ENCODE results near the gene BARX2.

Gene BARX2

DNA sequence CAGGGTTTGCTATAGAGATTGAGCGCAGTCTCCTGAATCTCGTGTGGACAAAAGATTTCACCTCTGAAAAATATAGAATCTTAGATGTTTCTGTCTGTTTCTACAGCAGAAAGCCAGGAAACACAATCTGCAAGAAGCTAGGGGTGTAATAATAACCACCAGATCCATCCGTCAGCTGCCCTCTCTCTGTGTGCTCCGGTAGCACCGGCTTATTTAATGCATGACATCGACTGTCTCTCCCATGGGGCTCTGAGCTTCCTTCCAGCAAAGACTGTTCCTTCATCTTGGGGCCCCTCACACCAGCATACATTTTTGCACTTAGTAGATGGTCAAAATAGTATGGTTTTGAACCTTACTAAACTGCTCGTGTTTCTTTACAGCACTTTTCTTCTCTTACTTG lies 20.2 kb downstream of the BARX2 start:
- Histone ChIP-seq H3K4me1 (ENCODE audit: insufficient read depth, low read length, severe bottlenecking) (no peaks in the 10 kb centered on the region), H3K27me3 (ENCODE audit: insufficient read depth, low read length) (no peaks in the 10 kb centered on the region), H3K36me3 (ENCODE audit: insufficient read depth, low read length) (no peaks in the 10 kb centered on the region), H3K79me2 (ENCODE audit: insufficient read depth, low read length) (no peaks in the 10 kb centered on the region), H3K4me2 (ENCODE audit: low read length) (no peak overlapping the region), H2AFZ (ENCODE audit: low read length) (no peak overlapping the region), H4K20me1 (ENCODE audit: insufficient read depth, low read length) (no peaks in the 10 kb centered on the region), H3K9me3 (ENCODE audit: low read length) (no peaks in the 10 kb centered on the region), H3K9me2 (ENCODE audit: low read depth, low read length) (no peaks in the 10 kb centered on the region), H3K4me3 (ENCODE audit: low read depth, low read length, poor library complexity, severe bottlenecking) (no peak overlapping the region), H3K27ac (ENCODE audit: low read depth, low read length, poor library complexity, severe bottlenecking) (no peak overlapping the region), H3F3A (ENCODE audit: insufficient read depth, low read length) (no peaks in the 10 kb centered on the region), H3K9ac (ENCODE audit: low read length) (no peak overlapping the region)
- TF ChIP-seq, protein P1, sequence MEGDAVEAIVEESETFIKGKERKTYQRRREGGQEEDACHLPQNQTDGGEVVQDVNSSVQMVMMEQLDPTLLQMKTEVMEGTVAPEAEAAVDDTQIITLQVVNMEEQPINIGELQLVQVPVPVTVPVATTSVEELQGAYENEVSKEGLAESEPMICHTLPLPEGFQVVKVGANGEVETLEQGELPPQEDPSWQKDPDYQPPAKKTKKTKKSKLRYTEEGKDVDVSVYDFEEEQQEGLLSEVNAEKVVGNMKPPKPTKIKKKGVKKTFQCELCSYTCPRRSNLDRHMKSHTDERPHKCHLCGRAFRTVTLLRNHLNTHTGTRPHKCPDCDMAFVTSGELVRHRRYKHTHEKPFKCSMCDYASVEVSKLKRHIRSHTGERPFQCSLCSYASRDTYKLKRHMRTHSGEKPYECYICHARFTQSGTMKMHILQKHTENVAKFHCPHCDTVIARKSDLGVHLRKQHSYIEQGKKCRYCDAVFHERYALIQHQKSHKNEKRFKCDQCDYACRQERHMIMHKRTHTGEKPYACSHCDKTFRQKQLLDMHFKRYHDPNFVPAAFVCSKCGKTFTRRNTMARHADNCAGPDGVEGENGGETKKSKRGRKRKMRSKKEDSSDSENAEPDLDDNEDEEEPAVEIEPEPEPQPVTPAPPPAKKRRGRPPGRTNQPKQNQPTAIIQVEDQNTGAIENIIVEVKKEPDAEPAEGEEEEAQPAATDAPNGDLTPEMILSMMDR (IDR thresholded peaks at IDR 0.05; ENCODE audit: low read length) = no peak
- TF ChIP-seq EZH2 (IDR thresholded peaks at IDR 0.05; ENCODE audit: borderline replicate concordance, low read length) = no peak

GRCh38 chr11:129396454-129396853 lies 20.8 kb downstream of the BARX2 start:
- no peaks in the 10 kb centered on the region for H3K79me2 ChIP-seq (ENCODE audit: insufficient read depth, low read length)
- H3K9me3 ChIP-seq (ENCODE audit: low read length) = no peaks in the 10 kb centered on the region
- H4K20me1 ChIP-seq (ENCODE audit: insufficient read depth, low read length) = no peaks in the 10 kb centered on the region
- H3K36me3 ChIP-seq (ENCODE audit: insufficient read depth, low read length) = no peaks in the 10 kb centered on the region
- no peaks in the 10 kb centered on the region for H3K27me3 ChIP-seq (ENCODE audit: insufficient read depth, low read length)
- no peaks in the 10 kb centered on the region for H3K9me2 ChIP-seq (ENCODE audit: low read depth, low read length)
- H3K4me3 ChIP-seq (ENCODE audit: low read depth, low read length, poor library complexity, severe bottlenecking) = no peak overlapping the region
- no peak overlapping the region for H2AFZ ChIP-seq (ENCODE audit: low read length)
- no peak overlapping the region for H3K27ac ChIP-seq (ENCODE audit: low read depth, low read length, poor library complexity, severe bottlenecking)
- no peak overlapping the region for H3K9ac ChIP-seq (ENCODE audit: low read length)
- H3F3A ChIP-seq (ENCODE audit: insufficient read depth, low read length) = no peaks in the 10 kb centered on the region
- H3K4me1 ChIP-seq (ENCODE audit: insufficient read depth, low read length, severe bottlenecking) = no peaks in the 10 kb centered on the region
- TF ChIP-seq, protein P1 (IDR thresholded peaks at IDR 0.05; ENCODE audit: low read length) = no peak
- TF ChIP-seq EZH2 (IDR thresholded peaks at IDR 0.05; ENCODE audit: borderline replicate concordance, low read length) = no peak
- H3K4me2 ChIP-seq (ENCODE audit: low read length) = no peak overlapping the region

GRCh38 chr11:129402206-129403171 lies 26.8 kb downstream of the BARX2 start:
- Histone ChIP-seq H3K9me3 (ENCODE audit: low read length) (no peaks in the 10 kb centered on the region), H3K9me2 (ENCODE audit: low read depth, low read length) (no peaks in the 10 kb centered on the region), H3F3A (ENCODE audit: insufficient read depth, low read length) (no peaks in the 10 kb centered on the region), H3K79me2 (ENCODE audit: insufficient read depth, low read length) (no peaks in the 10 kb centered on the region), H3K9ac (ENCODE audit: low read length) (no peak overlapping the region), H3K27ac (ENCODE audit: low read depth, low read length, poor library complexity, severe bottlenecking) (no peak overlapping the region), H3K4me3 (ENCODE audit: low read depth, low read length, poor library complexity, severe bottlenecking) (no peak overlapping the region), H3K4me2 (ENCODE audit: low read length) (no peak overlapping the region), H3K4me1 (ENCODE audit: insufficient read depth, low read length, severe bottlenecking) (no peaks in the 10 kb centered on the region), H4K20me1 (ENCODE audit: insufficient read depth, low read length) (no peaks in the 10 kb centered on the region), H3K36me3 (ENCODE audit: insufficient read depth, low read length) (no peaks in the 10 kb centered on the region), H2AFZ (ENCODE audit: low read length) (no peak overlapping the region), H3K27me3 (ENCODE audit: insufficient read depth, low read length) (no peaks in the 10 kb centered on the region)
- TF ChIP-seq, protein P1 (IDR thresholded peaks at IDR 0.05; ENCODE audit: low read length) = no peak
- no peak for TF ChIP-seq EZH2 (IDR thresholded peaks at IDR 0.05; ENCODE audit: borderline replicate concordance, low read length)
